Central memory CD8-positive, alpha-beta T cell (primary cell): ENCODE results near the gene MYRIP.

Experiments used
- ATAC-seq: fragments of 150-1000 bp; cut with Tn5 transposase; replicated peaks from 2 replicates; pipeline ENCODE4 v1.10.0; 2022; ENCODE audit warnings: mild to moderate bottlenecking, moderate FRiP score, moderate number of reproducible peaks; ENCODE audit not compliant: poor library complexity, severe bottlenecking; ENCODE audit errors: extremely low read depth
- DNase-seq, 2 donors: peaks; one replicate each; pipeline ENCODE4 v3.0.0; 2021; ENCODE audit warnings: low spot score in 2 of 2
- H3K27ac Mint-ChIP-seq: one replicate; pipeline ENCODE4 v1.8.0; 2022; ENCODE audit warnings: low read depth, mild to moderate bottlenecking, moderate library complexity, mixed read lengths
- H3K27me3 Mint-ChIP-seq: one replicate; pipeline ENCODE4 v1.8.0; 2022; ENCODE audit warnings: mixed read lengths
- H3K36me3 Mint-ChIP-seq: one replicate; pipeline ENCODE4 v1.8.0; 2022; ENCODE audit warnings: mild to moderate bottlenecking, moderate library complexity, mixed read lengths; ENCODE audit not compliant: insufficient read depth
- H3K4me1 Mint-ChIP-seq: one replicate; pipeline ENCODE4 v1.8.0; 2022; ENCODE audit warnings: mixed read lengths
- H3K4me3 Mint-ChIP-seq: one replicate; pipeline ENCODE4 v1.8.0; 2022; ENCODE audit warnings: mild to moderate bottlenecking, moderate library complexity, mixed read lengths
- H3K9me3 Mint-ChIP-seq: one replicate; pipeline ENCODE4 v1.8.0; 2022; ENCODE audit warnings: mixed read lengths

The MYRIP gene

GRCh38 chr3:40213556-40213955, 404.1 kb downstream of the MYRIP start:
- Mint-ChIP-seq H3K27me3 (peaks cover 13% of the 10 kb centered on the region), H3K36me3 (no peaks in the 10 kb centered on the region), H3K4me3 (no peak overlapping the region), H3K4me1 (no peaks in the 10 kb centered on the region), H3K9me3 (no peaks in the 10 kb centered on the region), H3K27ac (no peak overlapping the region)
- no peak for ATAC-seq
- DNase-seq = no peak

GRCh38 chr3:40215015-40215414, 405.6 kb downstream of the MYRIP start:
- H3K9me3 Mint-ChIP-seq = no peaks in the 10 kb centered on the region
- H3K27ac Mint-ChIP-seq = no peak overlapping the region
- H3K36me3 Mint-ChIP-seq = no peaks in the 10 kb centered on the region
- peaks cover 11% of the 10 kb centered on the region for H3K27me3 Mint-ChIP-seq
- ATAC-seq (no peak), DNase-seq (no peak)
- H3K4me1 Mint-ChIP-seq = no peaks in the 10 kb centered on the region
- no peak overlapping the region for H3K4me3 Mint-ChIP-seq

- Mint-ChIP-seq H3K4me3 (no peak overlapping the region), H3K27ac (no peak overlapping the region), H3K9me3 (no peaks in the 10 kb centered on the region), H3K27me3 (no peaks in the 10 kb centered on the region), H3K36me3 (no peaks in the 10 kb centered on the region), H3K4me1 (no peaks in the 10 kb centered on the region)
- ATAC-seq (no peak), DNase-seq (no peak)
Measured at GRCh38 chr3:40216471-40216870, 407.1 kb downstream of the MYRIP start.

- DNase-seq = no peak
- Mint-ChIP-seq H3K9me3 (no peaks in the 10 kb centered on the region), H3K27ac (no peak overlapping the region), H3K27me3 (no peaks in the 10 kb centered on the region), H3K36me3 (no peaks in the 10 kb centered on the region), H3K4me1 (no peaks in the 10 kb centered on the region), H3K4me3 (no peak overlapping the region)
- ATAC-seq = no peak
Measured at GRCh38 chr3:40223856-40224255, 414.4 kb downstream of the MYRIP start.

GRCh38 chr3:40224796-40225515, 415.5 kb downstream of the MYRIP start:
- Mint-ChIP-seq H3K4me1 (no peaks in the 10 kb centered on the region), H3K27ac (no peak overlapping the region), H3K27me3 (no peaks in the 10 kb centered on the region), H3K9me3 (no peaks in the 10 kb centered on the region), H3K4me3 (no peak overlapping the region), H3K36me3 (peaks cover under 1% of the 10 kb centered on the region)
- ATAC-seq (no peak), DNase-seq (no peak)

- H3K36me3 Mint-ChIP-seq = peaks cover 2% of the 10 kb centered on the region
- H3K4me3 Mint-ChIP-seq = no peak overlapping the region
- no peaks in the 10 kb centered on the region for H3K4me1 Mint-ChIP-seq
- H3K27me3 Mint-ChIP-seq = no peaks in the 10 kb centered on the region
- DNase-seq (no peak), ATAC-seq (no peak)
- H3K27ac Mint-ChIP-seq = no peak overlapping the region
- H3K9me3 Mint-ChIP-seq = no peaks in the 10 kb centered on the region
Measured at GRCh38 chr3:40226636-40227035, 417.2 kb downstream of the MYRIP start.

GRCh38 chr3:40228792-40229350, 419.5 kb downstream of the MYRIP start:
- Mint-ChIP-seq H3K9me3 (no peaks in the 10 kb centered on the region), H3K4me1 (no peaks in the 10 kb centered on the region), H3K4me3 (no peak overlapping the region), H3K36me3 (peaks cover 2% of the 10 kb centered on the region), H3K27ac (no peak overlapping the region), H3K27me3 (no peaks in the 10 kb centered on the region)
- no peak for DNase-seq
- no peak for ATAC-seq

GRCh38 chr3:40229386-40229785, 420.0 kb downstream of the MYRIP start:
- H3K27ac Mint-ChIP-seq = no peak overlapping the region
- H3K4me3 Mint-ChIP-seq = no peak overlapping the region
- no peaks in the 10 kb centered on the region for H3K27me3 Mint-ChIP-seq
- ATAC-seq = no peak
- peaks cover 2% of the 10 kb centered on the region for H3K36me3 Mint-ChIP-seq
- H3K4me1 Mint-ChIP-seq = no peaks in the 10 kb centered on the region
- no peak for DNase-seq
- H3K9me3 Mint-ChIP-seq = no peaks in the 10 kb centered on the region

- ATAC-seq (no peak), DNase-seq (no peak)
- no peak overlapping the region for H3K27ac Mint-ChIP-seq
- H3K36me3 Mint-ChIP-seq = peaks cover 2% of the 10 kb centered on the region
- H3K27me3 Mint-ChIP-seq = no peaks in the 10 kb centered on the region
- H3K4me3 Mint-ChIP-seq = no peak overlapping the region
- H3K4me1 Mint-ChIP-seq = no peaks in the 10 kb centered on the region
- no peaks in the 10 kb centered on the region for H3K9me3 Mint-ChIP-seq
Measured at GRCh38 chr3:40229963-40230362, 420.6 kb downstream of the MYRIP start.

GRCh38 chr3:40230382-40230781, 421.0 kb downstream of the MYRIP start:
- no peak for ATAC-seq
- peaks cover 2% of the 10 kb centered on the region for H3K36me3 Mint-ChIP-seq
- H3K4me1 Mint-ChIP-seq = no peaks in the 10 kb centered on the region
- H3K9me3 Mint-ChIP-seq = no peaks in the 10 kb centered on the region
- H3K27ac Mint-ChIP-seq = no peak overlapping the region
- H3K27me3 Mint-ChIP-seq = no peaks in the 10 kb centered on the region
- DNase-seq = no peak
- no peak overlapping the region for H3K4me3 Mint-ChIP-seq

GRCh38 chr3:40232626-40233025, 423.2 kb downstream of the MYRIP start:
- ATAC-seq = no peak
- no peak overlapping the region for H3K4me3 Mint-ChIP-seq

GRCh38 chr3:40237159-40237558, 427.8 kb downstream of the MYRIP start:
- H3K4me1 Mint-ChIP-seq = no peaks in the 10 kb centered on the region
- ATAC-seq (no peak), DNase-seq (no peak)
- no peak overlapping the region for H3K4me3 Mint-ChIP-seq
- H3K27me3 Mint-ChIP-seq = peaks cover 9% of the 10 kb centered on the region
- no peaks in the 10 kb centered on the region for H3K36me3 Mint-ChIP-seq
- H3K9me3 Mint-ChIP-seq = peaks cover 10% of the 10 kb centered on the region
- H3K27ac Mint-ChIP-seq = no peak overlapping the region

More at GRCh38 chr3:40232626-40233025, 423.2 kb downstream of the MYRIP start:
- Mint-ChIP-seq H3K27me3 (peaks cover 9% of the 10 kb centered on the region), H3K9me3 (peaks cover 4% of the 10 kb centered on the region), H3K4me1 (no peaks in the 10 kb centered on the region), H3K27ac (no peak overlapping the region), H3K36me3 (peaks cover 2% of the 10 kb centered on the region)
- no peak for DNase-seq

GRCh38 chr3:40237889-40238571, 428.6 kb downstream of the MYRIP start:
- H3K27me3 Mint-ChIP-seq = peaks cover 9% of the 10 kb centered on the region

More at GRCh38 chr3:40237889-40238571, 428.6 kb downstream of the MYRIP start:
- Mint-ChIP-seq H3K36me3 (no peaks in the 10 kb centered on the region), H3K4me3 (no peak overlapping the region), H3K9me3 (peaks cover 10% of the 10 kb centered on the region), H3K4me1 (no peaks in the 10 kb centered on the region), H3K27ac (no peak overlapping the region)
- DNase-seq = no peak
- no peak for ATAC-seq
